GM18498 (cell line): ENCODE measurements around the gene NEBL.

Experiments used
- ATAC-seq: cut with Tn5 transposase; IDR thresholded peaks from one replicate; pipeline ENCODE4 v1.9.1; 2021; ENCODE audit warnings: mild to moderate bottlenecking, moderate library complexity; ENCODE audit not compliant: unreplicated experiment

The NEBL gene

DNA sequence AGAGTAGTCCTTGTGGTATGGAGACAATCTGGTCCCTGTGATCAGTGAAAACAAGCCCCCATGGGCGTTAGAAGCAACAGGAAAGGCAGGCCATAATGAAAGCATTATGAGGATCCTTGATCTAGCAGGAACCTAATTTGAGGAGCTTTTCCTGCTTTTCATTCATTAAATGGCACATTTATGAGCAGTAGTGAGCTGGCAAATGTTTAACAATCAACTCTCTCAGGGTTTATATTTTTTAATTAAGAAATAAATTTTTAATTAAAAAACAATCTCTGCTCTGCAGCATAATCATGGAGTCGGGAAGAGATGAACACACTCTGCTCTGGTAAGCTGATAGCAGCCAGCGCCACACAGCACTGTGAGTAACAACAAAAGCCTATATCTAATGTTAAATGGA is 11.3 kb upstream of the NEBL start:
- ATAC-seq, result no peak

DNA sequence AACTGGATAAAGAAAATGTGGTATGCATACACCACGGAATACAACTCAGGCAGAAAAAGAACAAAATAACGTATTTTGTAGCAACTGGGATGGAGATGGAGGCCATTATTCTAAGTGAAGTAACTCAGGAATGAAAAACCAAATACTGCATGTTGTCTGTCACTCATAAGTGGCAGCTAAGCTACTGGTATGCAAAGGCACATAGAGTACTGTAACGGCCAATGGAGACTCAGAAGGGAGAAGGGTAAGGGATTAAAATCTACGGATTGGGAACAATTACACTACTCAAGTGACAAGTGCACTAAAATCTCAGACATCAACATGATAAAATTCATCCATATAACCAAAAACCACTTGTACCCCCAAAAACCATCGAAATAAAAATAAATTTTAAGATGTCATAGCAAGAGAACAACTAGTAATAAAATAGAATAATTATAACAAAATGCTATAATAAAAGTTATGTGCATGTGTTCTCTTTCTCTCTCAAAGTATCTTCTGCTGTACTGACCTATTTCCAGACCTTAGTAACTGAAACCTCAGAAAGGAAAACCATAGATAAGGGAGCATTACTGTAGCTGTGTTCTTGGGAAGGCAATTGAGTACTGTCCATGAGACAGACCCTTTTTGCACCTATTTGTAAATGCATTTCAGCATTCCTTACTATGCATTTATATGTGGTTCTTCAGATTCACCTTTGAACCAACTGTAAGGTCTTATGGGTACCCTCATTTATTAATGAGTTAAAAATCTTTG is 6.7 kb upstream of the NEBL start:
- no peak for ATAC-seq

DNA sequence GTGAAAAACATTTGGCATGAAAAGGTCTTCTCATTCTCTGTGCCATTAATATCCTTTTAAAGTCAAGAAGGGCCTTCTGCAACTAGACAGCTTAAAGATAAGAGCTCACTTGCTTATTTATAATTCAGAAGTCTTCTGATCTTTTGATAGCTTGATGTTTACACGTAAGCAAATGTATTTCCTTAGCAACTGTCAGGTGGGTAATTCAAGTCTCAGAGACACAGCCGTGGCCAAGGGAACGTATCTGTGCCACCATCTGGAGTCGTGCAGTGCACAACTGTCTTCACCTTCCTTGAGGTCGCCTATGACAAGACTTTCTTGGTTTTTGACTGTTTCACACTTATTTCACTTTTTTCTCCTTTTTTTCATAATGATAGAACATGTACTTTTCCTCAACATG is 4.0 kb upstream of the NEBL start:
- ATAC-seq, result no peak

DNA sequence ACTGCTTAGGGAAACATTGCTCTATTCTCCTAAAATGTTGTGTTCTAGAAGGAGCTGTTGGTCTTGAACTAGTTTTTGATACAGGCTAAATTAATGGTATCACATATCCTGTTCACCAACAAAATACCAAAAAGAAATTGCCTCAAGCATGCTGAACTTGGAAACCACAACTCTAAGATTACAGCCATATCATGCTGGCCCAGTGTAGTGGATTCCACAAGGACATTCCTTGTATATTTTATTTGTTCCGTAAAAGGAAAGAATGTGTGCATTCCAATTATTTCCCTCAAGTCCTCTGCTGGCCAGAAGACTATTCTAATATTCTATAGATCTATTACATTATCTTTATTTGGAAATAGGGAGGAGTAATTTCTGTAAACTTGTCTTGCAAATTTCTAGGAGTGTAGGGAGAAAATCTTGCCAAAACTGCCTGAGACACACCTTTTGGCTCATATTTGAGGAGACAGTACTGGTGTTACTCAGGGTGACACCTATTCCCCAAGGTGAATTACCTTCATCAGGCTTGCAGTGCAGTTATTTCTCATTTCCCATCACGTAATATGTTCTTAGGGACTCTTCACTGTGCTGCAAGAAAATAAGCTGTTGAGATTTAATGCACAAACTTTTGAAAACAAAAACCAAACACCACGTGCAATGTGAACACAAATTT is 1.9 kb upstream of the NEBL start:
- no peak for ATAC-seq

DNA sequence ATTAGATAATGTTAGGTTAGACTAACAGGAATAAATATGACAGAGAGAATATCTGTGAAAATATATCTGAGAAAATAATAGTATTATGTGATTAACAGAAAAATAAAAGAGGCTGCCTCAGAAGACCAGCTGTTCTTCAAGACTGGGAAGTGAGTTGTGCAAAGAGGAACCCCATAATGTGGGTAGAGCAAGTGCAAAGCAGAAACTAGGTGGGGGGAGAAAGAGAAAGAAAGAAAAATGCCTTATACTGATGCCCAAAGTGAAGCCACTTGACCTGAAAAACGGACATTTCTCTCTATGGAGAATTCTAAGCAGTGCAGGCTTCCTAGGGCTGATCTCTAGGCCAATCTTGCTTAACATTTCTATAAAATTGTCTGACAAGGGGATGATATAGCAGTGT is 3.8 kb downstream of the NEBL start:
- no peak for ATAC-seq

DNA sequence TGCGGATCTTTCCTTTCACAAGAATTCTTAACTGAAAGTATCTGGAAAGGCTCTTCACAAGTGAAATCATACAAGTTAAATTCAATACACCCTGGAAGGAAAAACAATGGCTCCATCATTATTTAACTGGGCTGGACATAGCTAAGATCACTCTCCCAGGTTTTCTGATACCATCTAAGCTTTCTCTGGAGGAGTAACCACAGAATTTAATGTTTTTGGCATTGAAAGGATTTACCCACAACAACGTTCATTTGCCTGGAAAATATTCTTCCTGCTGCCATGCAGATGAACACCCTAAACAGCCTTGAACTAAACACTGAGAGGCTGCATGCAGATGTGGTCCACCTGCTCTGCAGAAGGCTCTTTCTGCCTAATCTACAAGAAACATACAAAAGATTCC is 4.3 kb downstream of the NEBL start:
- ATAC-seq, result no peak

DNA sequence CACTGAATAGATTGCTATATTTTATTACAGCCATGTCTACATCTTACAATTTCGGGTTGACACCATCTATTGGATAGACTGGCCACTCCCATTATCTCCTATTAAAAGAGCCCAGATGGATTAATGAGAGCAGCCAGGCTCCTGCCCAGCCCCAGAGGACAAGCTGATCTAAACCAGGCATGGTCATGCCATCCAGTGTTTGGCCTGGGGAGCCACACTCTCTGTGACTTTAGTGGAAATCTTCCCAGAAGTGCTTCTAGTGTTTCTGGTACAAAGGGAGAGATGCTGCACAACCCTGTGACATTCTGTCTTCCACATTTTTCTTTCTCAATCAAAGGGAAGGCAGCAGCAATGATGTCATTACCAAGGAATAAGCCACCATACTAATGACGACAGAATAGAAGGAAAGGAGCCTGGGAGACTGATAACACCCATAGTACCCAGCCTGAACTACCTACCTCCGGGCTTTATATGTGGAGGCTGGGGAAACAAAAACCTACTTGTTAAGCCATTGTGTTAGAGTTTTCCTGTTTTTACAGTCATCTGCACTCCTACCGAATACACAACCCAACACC is 5.0 kb downstream of the NEBL start:
- no peak for ATAC-seq

DNA sequence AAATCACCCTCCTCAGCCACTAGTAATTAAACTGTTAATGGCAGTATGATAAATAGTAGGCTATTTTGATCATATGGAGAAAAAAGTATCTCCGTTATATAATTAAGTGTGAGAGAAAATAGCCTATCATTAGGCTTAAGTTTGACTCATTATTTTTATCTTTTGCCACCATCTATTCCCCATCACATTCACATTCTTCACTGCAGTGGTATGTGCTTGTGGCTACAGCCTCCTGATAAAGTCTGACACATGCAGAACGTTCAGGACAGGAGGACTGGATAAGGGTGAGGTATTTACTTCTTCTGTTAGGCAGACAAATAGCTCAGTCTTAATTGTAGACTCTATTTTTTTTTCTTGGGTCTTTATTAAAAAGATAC is 5.8 kb downstream of the NEBL start:
- no peak for ATAC-seq

DNA sequence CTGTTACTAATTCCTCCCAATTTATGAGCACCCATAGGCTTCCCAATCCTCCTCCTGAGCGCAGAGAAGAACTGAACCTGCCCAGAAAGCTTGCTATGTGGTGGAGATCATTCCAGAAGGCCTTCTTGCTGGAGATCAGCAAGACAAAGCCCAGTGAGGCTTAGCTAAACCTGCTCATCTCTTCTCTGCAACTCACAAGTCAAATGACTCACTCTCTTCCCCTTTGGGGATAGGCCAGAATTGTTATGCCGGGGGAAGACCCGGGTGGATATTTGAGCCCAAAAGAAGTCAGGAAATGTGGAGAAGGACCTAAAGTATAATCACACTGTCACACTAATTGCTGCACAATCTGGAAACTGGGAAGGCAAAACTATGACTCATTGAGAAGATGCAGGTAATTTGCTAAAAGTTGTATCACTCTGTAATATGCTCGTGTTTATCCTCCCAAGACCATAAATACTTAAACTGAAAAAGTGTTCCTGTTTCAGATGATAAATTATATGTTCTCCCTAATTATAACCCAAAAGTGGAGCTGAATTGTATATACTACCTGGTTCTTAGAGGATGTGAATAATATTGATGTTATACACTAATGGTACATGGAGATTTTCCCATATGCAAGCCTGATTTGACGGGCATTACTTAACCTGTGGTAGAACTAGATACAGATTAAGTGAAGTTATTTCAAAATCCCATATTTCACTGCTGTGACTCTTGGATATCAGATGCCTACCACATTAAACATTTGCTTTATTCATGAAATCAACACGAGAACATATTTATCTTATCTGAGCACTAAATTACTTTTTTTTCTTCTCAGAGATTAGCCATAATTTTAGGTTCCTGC is 6.4 kb downstream of the NEBL start:
- no peak for ATAC-seq

DNA sequence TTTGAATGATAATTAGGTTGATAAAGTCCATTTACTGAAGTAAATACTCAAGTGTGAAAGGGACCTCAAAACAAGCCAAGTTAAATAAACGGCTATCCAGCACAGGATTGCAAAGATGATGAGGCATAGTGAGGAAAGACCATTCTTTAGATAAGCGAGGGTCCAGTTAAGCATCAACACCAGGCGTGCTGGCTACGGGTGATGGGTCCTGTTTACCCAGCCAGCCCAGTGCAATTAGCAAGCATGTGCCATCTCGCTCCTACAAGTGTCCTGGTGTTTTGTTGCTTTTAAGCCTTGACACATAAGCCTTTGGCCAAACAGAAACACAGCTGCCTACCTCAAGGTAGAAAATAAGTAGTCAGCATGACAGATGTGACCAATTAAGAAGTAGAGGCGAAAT is 7.1 kb downstream of the NEBL start:
- no peak for ATAC-seq

DNA sequence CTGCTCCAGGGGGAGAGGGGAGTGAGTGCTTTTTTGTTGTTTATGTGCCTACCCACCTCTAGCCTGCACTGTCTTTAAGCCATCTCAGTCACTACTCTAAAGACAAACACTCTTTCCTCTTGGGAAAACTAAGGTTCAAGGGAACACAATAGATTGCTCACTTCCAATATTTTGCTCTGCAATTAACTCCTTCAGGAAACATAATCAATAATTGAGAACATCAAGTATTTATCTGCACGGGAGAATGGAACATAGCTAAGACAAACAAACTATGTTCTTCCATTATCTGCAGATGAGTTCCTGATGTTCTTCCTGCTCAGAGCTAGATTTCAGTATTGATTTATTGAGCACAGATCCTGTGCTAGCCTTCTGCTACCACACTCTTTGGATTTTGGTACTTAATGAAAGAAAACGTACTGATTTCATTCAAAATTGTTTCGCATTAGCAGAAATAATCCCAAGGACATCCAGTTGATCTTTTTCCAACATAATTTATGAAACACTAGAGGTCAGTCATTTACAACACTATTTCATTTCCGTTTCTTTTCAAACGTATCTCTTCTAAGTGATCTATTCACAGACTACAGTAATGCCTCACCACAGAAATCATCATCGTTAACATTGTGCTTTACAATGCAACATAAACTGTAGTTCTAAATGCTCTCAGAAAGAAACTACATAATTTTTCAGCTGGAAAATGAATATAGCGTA is 8.3 kb downstream of the NEBL start:
- ATAC-seq, result no peak

DNA sequence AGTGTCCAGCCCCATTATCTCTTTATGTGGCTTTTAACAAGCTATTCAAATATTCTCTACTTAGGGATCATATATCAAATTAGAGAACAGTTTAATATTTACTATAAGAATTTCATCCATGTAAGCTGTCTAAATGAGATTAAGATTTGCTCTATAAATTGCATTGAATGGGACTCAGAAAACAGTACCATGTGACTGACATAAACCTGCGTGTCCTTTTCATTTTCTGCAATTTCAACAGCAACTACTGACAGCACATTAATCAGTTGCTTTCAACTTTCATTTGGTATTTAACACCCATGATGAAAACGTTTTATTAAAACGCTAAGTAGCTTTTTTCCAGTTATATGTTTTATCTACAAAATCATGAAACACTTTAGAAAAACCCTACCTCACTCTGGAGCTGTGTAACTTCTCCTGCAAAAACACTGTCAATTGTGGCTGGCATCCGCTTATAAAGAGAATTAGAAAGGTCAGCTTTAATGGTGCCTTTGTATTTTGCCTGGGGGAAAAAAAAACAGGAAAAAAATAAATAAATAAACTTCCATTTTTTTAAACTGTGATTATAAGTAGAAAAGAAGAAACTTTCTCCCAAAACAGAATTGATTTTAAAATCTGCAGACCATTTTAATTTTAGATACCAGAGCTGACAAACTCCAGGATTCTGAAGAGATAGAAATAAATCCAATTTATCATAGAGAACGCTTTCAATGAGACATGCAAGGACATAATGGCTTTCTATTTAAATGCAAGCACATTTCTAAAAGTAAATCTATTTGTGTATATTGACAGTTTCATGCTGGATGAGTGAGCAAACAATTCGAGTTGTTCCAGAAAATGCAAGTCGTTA is 9.2 kb downstream of the NEBL start:
- no peak for ATAC-seq

DNA sequence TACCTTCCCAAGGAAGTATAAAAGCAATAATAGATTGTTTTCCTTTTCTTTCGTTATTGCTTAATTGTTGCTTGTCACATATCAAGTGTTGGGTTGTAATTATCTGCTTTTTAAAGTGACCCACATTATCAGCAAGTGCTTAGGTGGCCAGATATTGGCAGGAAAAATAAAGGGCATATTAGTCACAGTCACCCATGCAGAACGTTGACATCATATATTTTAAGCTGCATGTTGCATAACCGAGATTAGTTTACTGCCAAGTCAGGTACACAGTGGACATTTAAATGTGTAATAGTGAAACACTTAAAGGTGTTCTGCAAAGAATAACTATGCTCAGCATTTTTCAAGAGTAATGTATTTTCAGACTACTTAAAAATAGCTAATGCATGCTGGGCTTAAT is 11.4 kb downstream of the NEBL start:
- ATAC-seq, result no peak

DNA sequence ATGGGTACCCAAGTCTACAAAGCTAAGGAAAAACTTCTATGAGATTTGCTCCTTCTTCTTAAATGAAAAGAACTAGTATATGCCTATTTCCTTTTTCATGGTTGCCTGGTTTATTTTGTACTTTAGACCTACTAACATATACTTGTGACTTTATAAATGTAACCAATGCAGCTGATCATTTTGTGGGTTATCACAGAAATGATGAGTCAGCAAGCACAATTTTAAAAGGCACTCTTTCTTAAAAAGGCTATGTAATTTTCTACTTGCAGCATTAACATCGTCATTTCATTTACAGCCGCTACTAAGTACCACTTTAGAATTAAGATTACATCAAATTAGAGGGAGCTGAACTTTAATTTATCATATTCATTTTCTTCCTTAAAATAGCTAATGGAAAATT is 13.6 kb downstream of the NEBL start:
- no peak for ATAC-seq

DNA sequence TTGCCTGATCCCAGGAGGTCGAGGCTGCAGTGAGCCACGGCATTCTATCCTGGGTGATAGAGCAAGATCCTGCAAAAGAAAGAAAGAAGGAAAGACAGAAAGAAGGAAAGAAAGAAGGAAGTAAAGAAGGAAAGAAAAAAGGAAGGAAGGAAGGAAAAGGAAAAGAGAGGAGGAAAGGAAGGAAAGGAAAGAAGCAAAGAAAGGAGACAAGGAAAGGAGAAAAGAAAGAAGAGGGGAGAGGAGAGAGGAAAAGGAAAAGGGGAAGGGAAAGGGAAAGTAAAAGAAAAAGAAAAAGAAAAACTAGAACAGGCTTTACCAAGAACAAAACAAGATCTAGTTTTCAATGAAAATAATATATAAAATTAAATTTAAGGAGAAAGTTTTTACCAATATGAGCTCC is 15.0 kb downstream of the NEBL start:
- ATAC-seq, result no peak

DNA sequence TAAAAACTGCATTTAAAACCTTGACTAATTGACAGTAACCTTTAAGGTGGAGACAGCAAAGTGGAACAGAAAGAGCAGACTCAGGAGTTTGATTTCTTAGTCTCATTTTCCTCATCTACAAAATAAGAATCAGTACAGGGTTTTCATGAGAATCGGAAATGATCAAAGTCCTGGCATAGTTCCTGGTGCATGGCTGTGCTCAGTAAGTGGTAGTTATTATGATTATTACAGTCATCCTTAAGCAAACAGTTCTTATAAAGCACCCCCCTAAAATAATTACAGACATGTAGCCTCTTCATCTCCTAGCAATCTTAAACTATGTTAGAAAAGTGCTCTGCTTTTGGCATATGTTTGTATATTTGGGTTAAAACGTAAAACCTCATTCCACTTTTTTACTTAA is 18.0 kb downstream of the NEBL start:
- no peak for ATAC-seq

DNA sequence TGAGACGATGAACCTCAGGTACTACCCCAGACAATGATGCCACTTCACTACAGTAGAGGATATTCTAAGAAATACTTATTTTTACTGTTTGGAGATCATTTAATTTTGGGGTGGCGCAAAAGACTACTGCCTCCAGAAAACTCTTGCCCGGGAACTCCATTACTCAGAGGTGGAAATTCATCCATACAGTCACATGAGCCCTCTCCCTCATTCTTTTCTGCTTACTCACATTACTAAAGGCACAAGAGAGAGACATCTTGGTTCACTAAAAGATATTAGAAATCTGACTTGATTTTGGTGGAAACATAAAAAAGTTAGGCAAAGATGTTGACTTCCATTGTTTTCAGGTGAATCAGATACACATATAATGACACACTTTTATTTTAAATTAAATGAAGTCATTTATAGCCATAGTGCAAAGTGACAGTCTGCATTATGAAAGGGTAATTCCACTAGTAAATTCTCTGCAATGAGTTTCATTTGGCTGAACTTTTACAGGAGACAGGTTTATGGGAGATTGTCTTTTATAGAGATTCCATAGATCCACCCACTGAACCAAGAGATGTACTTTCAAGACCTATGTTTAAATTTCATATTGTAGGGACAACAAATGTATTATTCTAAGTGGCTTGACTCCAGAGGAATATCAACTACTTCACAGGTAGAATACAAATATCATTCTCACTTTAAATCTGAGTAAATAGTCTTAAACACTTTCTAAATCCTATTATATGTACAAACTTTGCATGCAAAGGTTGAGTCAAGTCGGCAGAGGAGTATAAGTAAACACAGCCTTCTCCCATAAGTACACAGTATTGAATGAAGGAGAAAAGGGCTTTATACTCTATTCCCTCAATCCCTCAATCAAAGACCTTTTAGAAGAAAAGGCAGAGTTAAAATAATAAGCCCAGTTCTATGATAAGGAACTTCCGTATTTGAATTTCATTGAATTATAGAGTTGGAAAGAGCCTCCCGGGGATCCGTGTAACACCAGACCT is 18.8 kb downstream of the NEBL start:
- no peak for ATAC-seq

DNA sequence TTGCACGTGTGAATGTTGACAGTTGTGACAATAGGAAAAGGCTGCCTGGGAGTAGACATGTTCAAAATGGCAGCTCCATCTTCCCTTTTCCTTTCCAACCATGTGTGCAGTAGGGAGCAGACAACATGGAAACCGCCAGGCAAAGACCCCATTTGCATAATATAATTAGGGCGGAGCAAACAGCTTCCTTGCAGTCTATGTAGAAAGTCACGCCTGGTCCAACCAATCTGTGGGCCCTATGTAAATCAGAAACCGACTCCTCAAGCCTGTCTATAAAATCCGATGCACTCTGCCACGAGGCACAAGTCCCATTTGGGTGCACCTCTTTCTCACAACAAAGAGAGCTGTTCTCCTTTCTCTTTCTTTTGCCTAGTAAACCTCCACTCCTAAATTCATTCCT is 19.6 kb downstream of the NEBL start:
- no peak for ATAC-seq

DNA sequence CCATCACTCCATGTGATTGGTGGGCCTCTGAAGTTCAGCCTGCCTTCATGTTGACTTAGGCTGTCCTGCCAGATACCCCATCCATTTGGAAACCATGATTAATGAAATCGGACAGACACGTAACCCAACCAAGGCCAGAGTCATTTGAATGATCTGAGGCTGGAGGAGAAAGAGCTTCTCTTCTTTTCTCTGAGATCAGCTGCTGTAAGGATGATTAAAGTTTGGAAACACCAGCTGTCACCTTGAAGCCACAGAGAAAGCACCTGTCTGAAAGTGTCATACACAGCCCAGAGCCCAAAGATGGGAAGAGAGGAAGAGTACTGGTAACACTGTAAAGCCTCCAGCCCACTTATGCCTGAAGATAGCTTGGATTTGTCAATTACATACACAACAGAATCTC is 22.9 kb downstream of the NEBL start:
- ATAC-seq, result no peak
